GM12878 (cell line): Measurements from ENCODE around the gene BCAR3.

Source experiments
- BHLHE40 ChIP-seq, 2 experiments: fragments of 450-650 bp in 1 of 2; IDR thresholded peaks; 2 replicates each; pipeline ENCODE4 v1.6.1; 2011 to 2017; ENCODE audit warnings: low read depth in 2 of 2, borderline replicate concordance in 1 of 2, improper control_type of control experiment in 1 of 2, low read length in 1 of 2, mild to moderate bottlenecking in 1 of 2
- CTCF ChIP-seq, 3 experiments: IDR thresholded peaks in 2 of 3; conservative IDR thresholded peaks in 1 of 3; 2 replicates each; pipeline ENCODE4 v1.5.1; 2011; ENCODE audit warnings: low read depth in 3 of 3, low read length in 3 of 3, mild to moderate bottlenecking in 3 of 3, control low read depth in 2 of 3, moderate library complexity in 2 of 3, inconsistent platforms in 1 of 3, mixed read lengths in 1 of 3; ENCODE audit not compliant: control insufficient read depth in 2 of 3, insufficient read depth in 1 of 3; ENCODE audit errors: extremely low read depth in 1 of 3
- EGR1 ChIP-seq, 2 experiments: IDR thresholded peaks; 1 replicate in 1 of 2; 2 replicates in 1 of 2; pipeline ENCODE4 v1.6.1; 2011 to 2012; ENCODE audit warnings: low read depth in 2 of 2, low read length in 2 of 2, borderline replicate concordance in 1 of 2, mild to moderate bottlenecking in 1 of 2, moderate library complexity in 1 of 2
- SRF ChIP-seq, 2 experiments: IDR thresholded peaks; 2 replicates each; pipeline ENCODE4 v1.6.1; 2011; ENCODE audit warnings: low read depth in 2 of 2, low read length in 2 of 2, mild to moderate bottlenecking in 1 of 2, moderate library complexity in 1 of 2
- USF2 ChIP-seq: IDR thresholded peaks from 2 replicates; pipeline ENCODE4 v1.6.1; 2011; ENCODE audit warnings: low read depth, low read length, improper control_type of control experiment, borderline replicate concordance
- ZNF384 ChIP-seq: IDR thresholded peaks from 2 replicates; pipeline ENCODE4 v1.6.1; 2012; ENCODE audit warnings: low read depth, mild to moderate bottlenecking, low read length, improper control_type of control experiment, borderline replicate concordance
- ZZZ3 ChIP-seq: IDR thresholded peaks from 2 replicates; pipeline ENCODE4 v1.6.1; 2011; ENCODE audit warnings: low read depth; ENCODE audit not compliant: control insufficient read depth, insufficient read length

DNA sequence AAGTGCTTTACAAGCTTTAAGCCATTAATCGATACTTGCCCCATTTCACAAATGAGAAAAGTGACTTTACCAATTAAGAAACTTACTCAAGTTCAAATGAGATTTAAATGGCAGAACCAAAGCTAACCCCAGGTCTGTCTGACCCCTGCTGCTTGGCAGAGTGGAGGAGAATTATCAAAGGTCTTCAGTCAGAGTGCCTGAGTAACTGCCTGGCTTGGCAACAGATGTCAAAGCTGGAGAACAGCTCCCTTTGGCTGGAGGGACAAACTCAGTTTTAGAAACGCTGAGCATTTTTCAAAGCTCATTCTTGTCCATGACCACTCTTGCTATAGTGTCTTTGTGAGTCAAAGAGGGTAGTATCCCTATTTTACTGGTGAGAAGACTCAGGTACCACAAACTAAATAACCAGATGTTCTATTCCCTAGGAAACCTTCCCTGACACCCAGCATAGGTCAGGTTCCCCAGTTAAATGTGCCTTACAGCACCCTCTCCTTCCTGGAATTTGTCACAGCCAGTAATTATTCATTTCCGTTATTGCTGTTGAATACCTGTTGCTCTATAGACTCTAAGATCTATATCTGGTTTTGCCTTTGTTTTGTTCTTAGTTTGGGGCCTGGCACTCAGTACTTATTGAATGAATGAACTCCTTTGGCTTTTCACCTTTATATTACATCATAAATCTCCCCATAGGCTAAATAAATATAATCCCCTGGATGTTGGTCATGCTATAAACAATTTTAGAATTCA, 5.0 kb upstream of the BCAR3 start:
- TF ChIP-seq USF2 (no peak), CTCF (IDR thresholded peaks at IDR 0.05 in 2 of 3, conservative IDR thresholded peaks at IDR 0.05 in 1 of 3; ENCODE audit: control insufficient read depth in 2 of 3, extremely low read depth in 1 of 3, insufficient read depth in 1 of 3, low read depth in 3 of 3, low read length in 3 of 3) (no peak), BHLHE40 (IDR thresholded peaks at IDR 0.05; ENCODE audit: borderline replicate concordance in 1 of 2, low read depth in 2 of 2, low read length in 1 of 2) (no peak), EGR1 (IDR thresholded peaks at IDR 0.05; ENCODE audit: borderline replicate concordance in 1 of 2, low read depth in 2 of 2, low read length in 2 of 2) (no peak), ZZZ3 (no peak), SRF (IDR thresholded peaks at IDR 0.05; ENCODE audit: low read depth in 2 of 2, low read length in 2 of 2) (no peak), ZNF384 (no peak)
